GM23248 (cell line): ENCODE data around the gene MTHFR. TPM values are rescaled to one million over a fixed set of nuclear protein-coding genes. Genes with fewer than 3 reads are reported as not detected.

Experiments used
- DNase-seq: peaks from one replicate; pipeline ENCODE4 v3.0.0-alpha.2; 2015
- H2AFZ ChIP-seq: fragments of 200-600 bp; sonication (generic); 2 replicates; pipeline ENCODE4 v1.6.1; 2016; ENCODE audit warnings: antibody characterized with exemption
- H3F3A ChIP-seq: fragments of 200-600 bp; sonication (generic); 2 replicates; pipeline ENCODE4 v1.6.1; 2016; ENCODE audit warnings: mild to moderate bottlenecking, antibody characterized with exemption, mixed run types; ENCODE audit not compliant: insufficient read depth
- H3K27ac ChIP-seq: fragments of 200-600 bp; sonication (generic); 2 replicates; pipeline ENCODE4 v1.5.1; 2016; ENCODE audit warnings: mild to moderate bottlenecking
- H3K27me3 ChIP-seq: fragments of 200-600 bp; sonication (generic); replicated peaks from 2 replicates; pipeline ENCODE4 v1.6.1; 2016; ENCODE audit warnings: mild to moderate bottlenecking; ENCODE audit not compliant: insufficient read depth
- H3K36me3 ChIP-seq: fragments of 200-600 bp; sonication (generic); 2 replicates; pipeline ENCODE4 v1.6.1; 2016; ENCODE audit warnings: low read depth, mild to moderate bottlenecking
- H3K4me1 ChIP-seq: fragments of 200-600 bp; sonication (generic); 2 replicates; pipeline ENCODE4 v1.6.1; 2016; ENCODE audit warnings: mild to moderate bottlenecking; ENCODE audit not compliant: insufficient read depth
- H3K4me2 ChIP-seq: fragments of 200-600 bp; sonication (generic); one replicate; pipeline ENCODE4 v1.6.1; 2016; ENCODE audit warnings: mild to moderate bottlenecking; ENCODE audit not compliant: unreplicated experiment
- H3K4me3 ChIP-seq: fragments of 200-600 bp; sonication (generic); 2 replicates; pipeline ENCODE4 v1.5.1; 2016; ENCODE audit warnings: mild to moderate bottlenecking
- H3K79me2 ChIP-seq: fragments of 200-600 bp; sonication (generic); 2 replicates; pipeline ENCODE4 v1.6.1; 2016; ENCODE audit warnings: mild to moderate bottlenecking; ENCODE audit not compliant: insufficient read depth
- H3K9ac ChIP-seq: fragments of 200-600 bp; sonication (generic); 2 replicates; pipeline ENCODE4 v1.6.1; 2016; ENCODE audit warnings: mild to moderate bottlenecking
- H3K9me2 ChIP-seq: fragments of 200-600 bp; sonication (generic); 2 replicates; pipeline ENCODE4 v1.6.1; 2016; ENCODE audit warnings: mixed run types, mild to moderate bottlenecking, moderate library complexity; ENCODE audit not compliant: insufficient read depth
- H3K9me3 ChIP-seq: fragments of 200-600 bp; sonication (generic); one replicate; pipeline ENCODE4 v1.6.1; 2017; ENCODE audit warnings: low read depth
- H4K20me1 ChIP-seq: fragments of 200-600 bp; sonication (generic); 2 replicates; pipeline ENCODE4 v1.6.0; 2016; ENCODE audit not compliant: insufficient read depth
- EZH2 ChIP-seq: fragments of 200-600 bp; sonication (generic); IDR thresholded peaks from 2 replicates; pipeline ENCODE4 v1.6.1; 2018; ENCODE audit warnings: antibody characterized with exemption, mild to moderate bottlenecking; ENCODE audit not compliant: insufficient read depth, poor library complexity, severe bottlenecking
- EZH2phosphoT487 ChIP-seq: fragments of 200-600 bp; sonication (generic); IDR thresholded peaks from 2 replicates; pipeline ENCODE4 v1.6.1; 2018; ENCODE audit warnings: antibody characterized with exemption, moderate library complexity, mild to moderate bottlenecking, low read depth; ENCODE audit not compliant: insufficient read depth
- WGBS, 2 experiments: methylation state at CpG; one replicate each; pipeline ENCODE4 v1.1.6; 2015 to 2017; ENCODE audit warnings: low lambda C conversion rate in 2 of 2, low coverage in 1 of 2; ENCODE audit errors: missing lambda C conversion rate in 2 of 2; 5-methylcytosine and 5-hydroxymethylcytosine counted together
- in situ Hi-C: fragments of 300-500 bp; cut with MboI; formaldehyde crosslinking; loops from 2 replicates; pipeline ENCODE4 v1.15.0; 2020
- polyA plus RNA-seq: library from polyadenylated mRNA; unstranded; fragments of >200 nt; fragmentation: Nextera tagmentation; extraction: Ambion mirVana; gene quantifications from 2 replicates; pipeline ENCODE4 v1.2.1, GENCODE V29; 2016
- total RNA-seq: library from RNA; depleted of rRNA; stranded (reverse); fragments of >200 nt; shearing (Covaris generic); gene quantifications from 2 replicates; pipeline ENCODE4 v1.2.3, GENCODE V29; 2014

The MTHFR gene
- total and polyA plus RNA-seq, 2 experiments from 2014 or later: 5.1 to 16.1 TPM

- no peak overlapping the region for H3K4me2 ChIP-seq
- H4K20me1 ChIP-seq: no peaks in the 10 kb centered on the region
- in situ Hi-C loops: no loop called here
- H3K36me3 ChIP-seq: no peaks in the 10 kb centered on the region
- H3K9me2 ChIP-seq: no peaks in the 10 kb centered on the region
- no peaks in the 10 kb centered on the region for H3K9me3 ChIP-seq
- no peak overlapping the region for H3K27ac ChIP-seq
- no peak overlapping the region for H3K4me3 ChIP-seq
- H3F3A ChIP-seq: no peaks in the 10 kb centered on the region
- no peaks in the 10 kb centered on the region for H3K79me2 ChIP-seq
- no peak for TF ChIP-seq EZH2
- no peak for TF ChIP-seq EZH2phosphoT487
- peak; percentile 63 for DNase-seq
- 29% methylated on average over 16 of the region's 16 CpGs for WGBS, 2 experiments
- H3K9ac ChIP-seq: no peak overlapping the region
- H3K4me1 ChIP-seq: no peaks in the 10 kb centered on the region
- no peak overlapping the region for H2AFZ ChIP-seq
- no peaks in the 10 kb centered on the region for H3K27me3 ChIP-seq
These were observed 37.7 kb downstream of the MTHFR start for GRCh38 chr1:11767922-11768704.

GRCh38 chr1:11766429-11766776 is 39.4 kb downstream of the MTHFR start:
- Histone ChIP-seq H3K27ac (no peak overlapping the region), H3K9ac (no peak overlapping the region), H3K4me3 (no peak overlapping the region), H3K9me3 (no peaks in the 10 kb centered on the region), H4K20me1 (no peaks in the 10 kb centered on the region), H3K9me2 (no peaks in the 10 kb centered on the region), H3F3A (no peaks in the 10 kb centered on the region), H3K36me3 (no peaks in the 10 kb centered on the region), H3K79me2 (no peaks in the 10 kb centered on the region), H3K27me3 (peaks cover 5% of the 10 kb centered on the region), H3K4me2 (no peak overlapping the region), H3K4me1 (no peaks in the 10 kb centered on the region), H2AFZ (no peak overlapping the region)
- no peak for DNase-seq
- WGBS, 2 experiments: 79 to 88% methylated on average over 14 of the region's 14 CpGs
- in situ Hi-C loops: no loop called here
- no peak for TF ChIP-seq EZH2phosphoT487
- TF ChIP-seq EZH2: no peak

DNA sequence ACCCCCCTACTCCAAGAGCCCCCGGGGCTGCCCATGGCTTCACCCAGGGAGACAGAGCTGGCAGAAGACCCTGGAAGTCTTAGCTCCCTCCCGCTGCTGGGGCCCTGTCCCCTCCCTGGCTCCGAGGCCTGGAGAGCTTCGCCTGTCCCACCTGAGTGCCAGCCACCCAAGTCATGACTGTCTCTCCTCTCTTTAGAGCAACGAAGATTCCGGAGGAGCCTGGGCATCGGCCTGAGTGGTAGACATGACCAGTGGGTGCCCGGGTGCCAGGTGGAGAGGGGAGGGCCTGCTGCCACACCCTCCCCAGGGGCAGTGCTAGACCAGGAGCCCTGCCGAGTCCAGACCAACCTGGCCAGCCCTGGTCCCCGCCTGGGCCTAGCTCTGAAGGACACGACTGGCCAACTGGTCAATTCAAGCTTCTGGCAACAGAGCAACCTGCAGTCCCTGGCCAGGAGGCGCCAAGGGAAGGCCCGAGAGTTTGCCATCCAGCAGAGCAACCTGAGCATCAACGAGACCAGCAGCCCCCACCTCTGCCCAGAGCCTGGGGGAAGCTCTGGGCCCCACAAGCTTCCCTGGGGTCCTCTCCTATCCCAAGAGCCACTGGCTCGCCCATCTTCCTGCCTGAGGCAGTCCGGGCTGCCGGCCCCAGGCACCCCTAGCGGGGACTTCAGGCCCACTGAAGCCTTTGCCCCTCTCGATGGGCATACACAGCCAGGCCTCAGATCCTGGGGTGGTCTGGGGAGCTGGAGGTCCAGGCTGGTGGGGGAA is 39.9 kb downstream of the MTHFR start:
- no peaks in the 10 kb centered on the region for H3K79me2 ChIP-seq
- H3K9ac ChIP-seq: no peak overlapping the region
- no peaks in the 10 kb centered on the region for H3K9me2 ChIP-seq
- in situ Hi-C loops: no loop called here
- TF ChIP-seq EZH2 (no peak), EZH2phosphoT487 (no peak)
- H4K20me1 ChIP-seq: no peaks in the 10 kb centered on the region
- no peak overlapping the region for H2AFZ ChIP-seq
- H3F3A ChIP-seq: no peaks in the 10 kb centered on the region
- H3K27ac ChIP-seq: no peak overlapping the region
- H3K9me3 ChIP-seq: no peaks in the 10 kb centered on the region
- no peak for DNase-seq
- peaks cover 5% of the 10 kb centered on the region for H3K27me3 ChIP-seq
- no peak overlapping the region for H3K4me2 ChIP-seq
- H3K36me3 ChIP-seq: no peaks in the 10 kb centered on the region
- no peak overlapping the region for H3K4me3 ChIP-seq
- H3K4me1 ChIP-seq: no peaks in the 10 kb centered on the region
- WGBS, 2 experiments: 81 to 83% methylated on average over 18 to 19 of the region's 19 CpGs

DNA sequence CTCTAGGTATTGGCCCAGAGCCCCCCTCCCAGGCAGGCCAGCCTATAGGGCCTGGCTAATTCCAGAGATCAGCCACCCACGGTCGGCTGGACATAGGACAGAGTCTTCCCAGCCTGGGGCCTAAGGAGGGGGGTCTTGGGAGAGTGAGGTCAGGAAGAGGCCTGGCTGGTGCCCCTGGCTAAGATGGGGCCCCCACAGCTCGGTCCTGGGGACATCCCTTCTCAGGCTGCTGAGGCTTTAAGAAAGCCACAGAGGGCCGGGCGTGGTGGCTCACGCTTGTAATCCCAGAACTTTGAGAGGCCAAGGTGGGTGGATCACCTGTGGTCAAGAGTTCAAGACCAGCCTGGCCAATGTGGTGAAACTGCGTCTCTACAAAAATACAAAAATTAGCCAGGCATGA is 41.2 kb downstream of the MTHFR start:
- H3F3A ChIP-seq: no peaks in the 10 kb centered on the region
- H3K9me3 ChIP-seq: no peaks in the 10 kb centered on the region
- no peak overlapping the region for H3K4me3 ChIP-seq
- H3K4me2 ChIP-seq: no peak overlapping the region
- no peak overlapping the region for H2AFZ ChIP-seq
- H3K36me3 ChIP-seq: no peaks in the 10 kb centered on the region
- in situ Hi-C loops: no loop called here
- peaks cover 5% of the 10 kb centered on the region for H3K27me3 ChIP-seq
- no peaks in the 10 kb centered on the region for H3K4me1 ChIP-seq
- no peaks in the 10 kb centered on the region for H4K20me1 ChIP-seq
- WGBS, 2 experiments: 85 to 88% methylated on average over 7 of the region's 7 CpGs
- H3K9me2 ChIP-seq: no peaks in the 10 kb centered on the region
- no peak for DNase-seq
- no peak overlapping the region for H3K27ac ChIP-seq
- no peaks in the 10 kb centered on the region for H3K79me2 ChIP-seq
- TF ChIP-seq EZH2: no peak
- TF ChIP-seq EZH2phosphoT487: no peak
- no peak overlapping the region for H3K9ac ChIP-seq
